Tibial nerve (tissue), 3 donors: ENCODE data around the gene NEBL.

Experiments used
- POLR2A ChIP-seq, 2 donors: fragments of 450-650 bp; IDR thresholded peaks; one replicate each; pipeline ENCODE4 v1.6.1; 2017; ENCODE audit warnings: antibody characterized with exemption in 2 of 2, mild to moderate bottlenecking in 2 of 2, moderate library complexity in 2 of 2
- TF ChIP-seq, protein P1 (sequence below), 5 experiments: fragments of 200-600 bp in 3 of 5; fragments of 450-650 bp in 2 of 5; sonication (generic) in 3 of 5; IDR thresholded peaks; one replicate each; pipeline ENCODE4 v1.5.1; 2016 to 2019; ENCODE audit warnings: antibody characterized with exemption in 5 of 5, mild to moderate bottlenecking in 3 of 5, moderate library complexity in 2 of 5

GRCh38 chr10:20768843-20769242, 128.3 kb downstream of the NEBL start:
- TF ChIP-seq, protein P1, sequence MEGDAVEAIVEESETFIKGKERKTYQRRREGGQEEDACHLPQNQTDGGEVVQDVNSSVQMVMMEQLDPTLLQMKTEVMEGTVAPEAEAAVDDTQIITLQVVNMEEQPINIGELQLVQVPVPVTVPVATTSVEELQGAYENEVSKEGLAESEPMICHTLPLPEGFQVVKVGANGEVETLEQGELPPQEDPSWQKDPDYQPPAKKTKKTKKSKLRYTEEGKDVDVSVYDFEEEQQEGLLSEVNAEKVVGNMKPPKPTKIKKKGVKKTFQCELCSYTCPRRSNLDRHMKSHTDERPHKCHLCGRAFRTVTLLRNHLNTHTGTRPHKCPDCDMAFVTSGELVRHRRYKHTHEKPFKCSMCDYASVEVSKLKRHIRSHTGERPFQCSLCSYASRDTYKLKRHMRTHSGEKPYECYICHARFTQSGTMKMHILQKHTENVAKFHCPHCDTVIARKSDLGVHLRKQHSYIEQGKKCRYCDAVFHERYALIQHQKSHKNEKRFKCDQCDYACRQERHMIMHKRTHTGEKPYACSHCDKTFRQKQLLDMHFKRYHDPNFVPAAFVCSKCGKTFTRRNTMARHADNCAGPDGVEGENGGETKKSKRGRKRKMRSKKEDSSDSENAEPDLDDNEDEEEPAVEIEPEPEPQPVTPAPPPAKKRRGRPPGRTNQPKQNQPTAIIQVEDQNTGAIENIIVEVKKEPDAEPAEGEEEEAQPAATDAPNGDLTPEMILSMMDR (IDR thresholded peaks at IDR 0.05) = peak in 4 of 5 experiments; percentile 22 to 50 (median 36)
- TF ChIP-seq POLR2A (IDR thresholded peaks at IDR 0.05) = no peak
